ENCODE results near the gene ARHGAP28. TPM values are rescaled to one million over a fixed set of nuclear protein-coding genes. Genes with fewer than 3 reads are reported as not detected.

The ARHGAP28 gene
- total RNA-seq, 3 donors from 2014 or later: 7.3 to 13.0 (median 10.8) TPM

DNA sequence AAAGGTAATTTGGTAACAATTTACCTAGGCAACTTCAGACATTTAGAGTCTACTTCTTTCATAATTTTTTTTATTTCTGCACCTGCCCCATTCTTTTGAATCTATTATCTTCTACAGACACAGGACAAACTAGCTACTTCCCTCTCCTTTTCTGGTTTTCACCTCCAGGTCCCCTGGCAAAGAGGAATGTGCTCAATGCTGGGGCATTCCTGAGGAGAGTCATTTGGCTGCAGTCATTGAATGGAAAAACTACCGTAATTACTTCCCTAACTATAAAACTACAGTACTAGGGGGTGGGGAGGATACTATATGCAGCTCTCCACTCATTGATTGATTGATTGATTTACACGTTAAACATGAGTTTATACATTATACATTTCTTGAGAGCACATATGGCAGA, 11.2 kb upstream of the ARHGAP28 start:
- no peaks in the 10 kb centered on the region for H3K4me1 ChIP-seq
- intact Hi-C loops (cut with DNase I; ENCODE audit: low total_unique reads): no loop called here
- H3K4me3 ChIP-seq: no peak overlapping the region
- no peaks in the 10 kb centered on the region for H3K9me3 ChIP-seq
- H3K27ac ChIP-seq: no peak overlapping the region
- DNase-seq (ENCODE audit: low spot score in 2 of 2): no peak
- TF ChIP-seq CTCF (IDR thresholded peaks at IDR 0.05): no peak
- TF ChIP-seq POLR2AphosphoS5 (IDR thresholded peaks at IDR 0.05): no peak
- TF ChIP-seq POLR2A (IDR thresholded peaks at IDR 0.05): no peak
- no peaks in the 10 kb centered on the region for H3K27me3 ChIP-seq
- H3K36me3 ChIP-seq: no peaks in the 10 kb centered on the region

- H3K4me3 ChIP-seq: no peak overlapping the region
- no peaks in the 10 kb centered on the region for H3K4me1 ChIP-seq
- no peaks in the 10 kb centered on the region for H3K9me3 ChIP-seq
- no peaks in the 10 kb centered on the region for H3K36me3 ChIP-seq
- TF ChIP-seq CTCF (IDR thresholded peaks at IDR 0.05): no peak
- TF ChIP-seq POLR2A (IDR thresholded peaks at IDR 0.05): no peak
- TF ChIP-seq POLR2AphosphoS5 (IDR thresholded peaks at IDR 0.05): no peak
- H3K27me3 ChIP-seq: no peaks in the 10 kb centered on the region
- no peak overlapping the region for H3K27ac ChIP-seq
- no peak for DNase-seq (ENCODE audit: low spot score in 2 of 2)
- intact Hi-C loops (cut with DNase I; ENCODE audit: low total_unique reads): no loop called here
These were observed 10.2 kb upstream of the ARHGAP28 start for GRCh38 chr18:6719098-6719846.

- H3K36me3 ChIP-seq: no peaks in the 10 kb centered on the region
- H3K4me1 ChIP-seq: no peaks in the 10 kb centered on the region
- no peaks in the 10 kb centered on the region for H3K9me3 ChIP-seq
- no peaks in the 10 kb centered on the region for H3K27me3 ChIP-seq
- TF ChIP-seq CTCF (IDR thresholded peaks at IDR 0.05) (no peak), POLR2AphosphoS5 (IDR thresholded peaks at IDR 0.05) (no peak), POLR2A (IDR thresholded peaks at IDR 0.05) (no peak)
- intact Hi-C loops (cut with DNase I; ENCODE audit: low total_unique reads): no loop called here
- H3K4me3 ChIP-seq: no peak overlapping the region
- no peak overlapping the region for H3K27ac ChIP-seq
- no peak for DNase-seq (ENCODE audit: low spot score in 2 of 2)
These were observed 9.4 kb upstream of the ARHGAP28 start for GRCh38 chr18:6719910-6720683.

- Histone ChIP-seq H3K36me3 (no peaks in the 10 kb centered on the region), H3K4me1 (no peaks in the 10 kb centered on the region), H3K9me3 (no peaks in the 10 kb centered on the region), H3K27me3 (no peaks in the 10 kb centered on the region), H3K4me3 (no peak overlapping the region), H3K27ac (no peak overlapping the region)
- DNase-seq (ENCODE audit: low spot score in 2 of 2): no peak
- intact Hi-C loops (cut with DNase I; ENCODE audit: low total_unique reads): no loop called here
- no peak for TF ChIP-seq POLR2AphosphoS5 (IDR thresholded peaks at IDR 0.05)
- no peak for TF ChIP-seq POLR2A (IDR thresholded peaks at IDR 0.05)
- TF ChIP-seq CTCF (IDR thresholded peaks at IDR 0.05): no peak
These were observed 7.8 kb upstream of the ARHGAP28 start for GRCh38 chr18:6721755-6722154.

DNA sequence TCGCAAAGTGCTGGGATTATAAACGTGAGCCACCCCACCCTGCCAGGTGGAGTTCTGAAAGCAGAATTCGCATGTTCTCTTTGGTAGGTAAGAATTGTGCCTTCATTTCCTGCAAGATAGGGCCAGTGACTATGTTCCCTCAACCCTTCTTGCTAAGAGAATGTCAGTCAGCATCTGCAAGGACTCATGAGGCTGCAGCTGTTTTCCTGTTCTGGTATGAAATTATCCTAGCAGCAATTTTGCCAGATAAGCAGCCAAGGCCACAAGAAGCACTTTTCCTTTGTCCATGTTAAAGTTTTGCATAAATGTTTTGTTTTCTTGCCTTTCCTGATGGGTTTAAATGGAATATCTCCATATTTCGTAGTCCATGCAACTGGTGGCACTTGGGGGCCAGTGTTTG, 6.8 kb upstream of the ARHGAP28 start:
- Histone ChIP-seq H3K36me3 (no peaks in the 10 kb centered on the region), H3K27me3 (no peaks in the 10 kb centered on the region), H3K4me1 (no peaks in the 10 kb centered on the region), H3K9me3 (no peaks in the 10 kb centered on the region), H3K4me3 (no peak overlapping the region), H3K27ac (no peak overlapping the region)
- intact Hi-C loops (cut with DNase I; ENCODE audit: low total_unique reads): no loop called here
- TF ChIP-seq POLR2A (IDR thresholded peaks at IDR 0.05): no peak
- no peak for TF ChIP-seq POLR2AphosphoS5 (IDR thresholded peaks at IDR 0.05)
- no peak for TF ChIP-seq CTCF (IDR thresholded peaks at IDR 0.05)
- DNase-seq (ENCODE audit: low spot score in 2 of 2): no peak
